HG03439 (cell line): ENCODE measurements around the gene MAST4.
A peak's percentile ranks its signal among the peaks of the same experiment; 100 is the strongest.

Experiments
- ATAC-seq: cut with Tn5 transposase; IDR thresholded peaks from one replicate; pipeline ENCODE4 v1.9.1; 2021; ENCODE audit warnings: mild to moderate bottlenecking, moderate library complexity; ENCODE audit not compliant: unreplicated experiment

The MAST4 gene

DNA sequence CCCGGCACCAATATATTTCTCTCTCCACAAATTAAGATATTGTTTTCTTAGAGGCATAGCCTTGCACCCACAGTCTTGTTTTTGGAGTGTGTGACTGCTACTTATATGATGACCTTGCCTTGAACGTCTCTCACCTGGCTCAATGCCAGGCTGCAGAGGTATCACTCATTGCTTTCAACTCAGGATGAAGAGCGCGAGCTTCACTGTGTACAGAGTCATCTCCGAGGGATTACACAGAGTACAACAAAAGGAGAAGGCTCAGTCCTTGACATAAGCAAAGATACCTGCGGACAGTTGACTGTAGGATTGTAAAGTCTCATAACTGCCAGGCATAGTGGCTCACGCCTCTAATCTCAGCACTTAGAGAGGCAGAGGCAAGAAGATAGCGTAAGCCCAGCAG lies 546.6 kb downstream of the MAST4 start:
- no peak for ATAC-seq

DNA sequence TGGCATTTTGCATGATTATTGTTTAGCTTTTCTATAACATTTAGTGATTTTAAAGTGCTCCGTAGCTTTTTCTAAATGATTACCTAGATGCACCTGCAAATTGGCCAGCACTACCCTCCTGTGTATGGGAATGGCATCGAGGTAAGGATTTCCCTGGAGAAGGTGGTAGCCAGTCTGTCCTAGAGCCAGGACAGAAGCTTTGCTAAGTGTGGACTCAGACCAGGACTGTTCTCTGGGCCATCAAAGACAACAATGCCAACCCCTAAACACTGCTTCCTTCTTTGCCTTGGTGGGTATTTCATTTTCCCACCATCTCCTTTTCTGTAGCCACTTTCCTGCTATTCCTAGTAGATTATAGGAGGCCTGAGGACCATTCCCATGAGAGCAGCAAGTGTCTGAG lies 547.4 kb downstream of the MAST4 start:
- no peak for ATAC-seq

DNA sequence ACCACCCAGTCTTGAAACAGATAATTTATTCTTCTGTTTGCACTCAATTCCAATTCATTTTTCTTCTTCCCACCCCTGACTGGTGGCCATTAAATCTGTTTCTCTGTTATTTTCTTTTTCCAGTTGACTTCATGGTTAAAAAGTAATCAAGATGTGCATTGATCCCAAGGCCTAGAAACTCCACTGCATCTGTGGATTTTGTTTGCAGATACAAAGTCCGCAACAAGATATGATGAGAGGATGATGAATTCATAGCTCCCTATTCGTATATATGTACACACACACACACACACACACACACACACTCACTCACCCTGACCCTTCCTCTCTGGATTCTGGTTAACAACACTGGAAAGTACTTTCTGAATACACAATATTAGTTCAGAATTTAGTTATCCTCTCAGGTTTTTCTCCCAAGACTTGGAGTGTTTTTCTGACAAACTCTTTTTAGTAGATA lies 548.0 kb downstream of the MAST4 start:
- no peak for ATAC-seq

DNA sequence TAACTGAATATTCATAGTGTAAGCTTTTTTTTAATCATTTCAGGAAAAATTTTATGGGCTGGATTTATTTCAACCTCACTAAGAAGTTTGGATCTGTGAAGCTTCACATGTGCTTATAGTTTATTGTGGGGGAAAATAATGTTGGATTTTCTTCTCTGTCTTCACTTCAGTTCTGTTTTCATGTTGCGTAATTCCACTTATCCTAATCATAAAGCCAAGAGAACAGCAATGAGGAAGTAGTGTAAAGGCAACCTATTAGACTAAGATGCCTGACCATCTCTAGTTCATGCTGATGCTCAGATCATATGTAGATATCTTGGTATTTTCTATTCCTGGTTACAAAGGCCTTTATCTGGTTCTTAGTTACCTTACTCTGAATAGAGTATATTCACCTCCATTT lies 550.4 kb downstream of the MAST4 start:
- no peak for ATAC-seq

DNA sequence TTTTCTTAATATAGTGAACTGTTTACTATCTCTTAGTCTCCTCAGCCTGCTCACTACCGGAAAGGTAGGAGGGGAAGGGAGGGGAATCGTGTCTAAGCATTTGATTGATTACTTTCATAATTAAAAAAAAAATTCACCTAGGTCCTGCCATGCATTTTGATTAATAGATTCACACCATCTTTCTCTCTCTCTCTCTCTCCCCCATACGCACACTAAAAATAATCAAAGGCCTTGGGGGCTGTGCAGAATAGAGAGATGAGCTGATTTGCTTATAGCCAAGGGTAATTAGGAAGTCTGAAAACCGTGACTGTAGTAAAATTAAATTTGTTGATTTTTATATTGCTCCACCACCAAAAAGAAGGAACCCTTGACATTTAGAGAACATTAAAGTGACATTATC lies 550.8 kb downstream of the MAST4 start:
- ATAC-seq = no peak

DNA sequence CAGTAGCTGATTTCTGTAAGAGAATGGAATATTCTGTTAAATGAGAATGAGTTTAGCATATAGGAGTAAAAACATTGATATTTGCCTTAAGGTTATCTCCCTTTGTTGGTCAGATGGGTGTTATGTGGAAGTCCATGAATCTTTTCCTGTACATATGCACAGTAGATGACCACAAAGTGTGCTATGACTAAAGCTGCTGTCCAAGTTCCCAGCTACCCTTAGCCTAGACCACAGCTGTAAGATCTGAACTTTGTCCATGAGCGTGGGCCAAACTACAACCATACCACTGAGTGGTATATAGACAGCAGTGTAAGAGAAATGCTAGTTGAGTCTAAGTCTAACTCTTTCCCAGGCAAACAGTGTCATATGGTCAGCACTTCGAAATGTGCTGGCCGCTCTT lies 551.6 kb downstream of the MAST4 start:
- no peak for ATAC-seq

DNA sequence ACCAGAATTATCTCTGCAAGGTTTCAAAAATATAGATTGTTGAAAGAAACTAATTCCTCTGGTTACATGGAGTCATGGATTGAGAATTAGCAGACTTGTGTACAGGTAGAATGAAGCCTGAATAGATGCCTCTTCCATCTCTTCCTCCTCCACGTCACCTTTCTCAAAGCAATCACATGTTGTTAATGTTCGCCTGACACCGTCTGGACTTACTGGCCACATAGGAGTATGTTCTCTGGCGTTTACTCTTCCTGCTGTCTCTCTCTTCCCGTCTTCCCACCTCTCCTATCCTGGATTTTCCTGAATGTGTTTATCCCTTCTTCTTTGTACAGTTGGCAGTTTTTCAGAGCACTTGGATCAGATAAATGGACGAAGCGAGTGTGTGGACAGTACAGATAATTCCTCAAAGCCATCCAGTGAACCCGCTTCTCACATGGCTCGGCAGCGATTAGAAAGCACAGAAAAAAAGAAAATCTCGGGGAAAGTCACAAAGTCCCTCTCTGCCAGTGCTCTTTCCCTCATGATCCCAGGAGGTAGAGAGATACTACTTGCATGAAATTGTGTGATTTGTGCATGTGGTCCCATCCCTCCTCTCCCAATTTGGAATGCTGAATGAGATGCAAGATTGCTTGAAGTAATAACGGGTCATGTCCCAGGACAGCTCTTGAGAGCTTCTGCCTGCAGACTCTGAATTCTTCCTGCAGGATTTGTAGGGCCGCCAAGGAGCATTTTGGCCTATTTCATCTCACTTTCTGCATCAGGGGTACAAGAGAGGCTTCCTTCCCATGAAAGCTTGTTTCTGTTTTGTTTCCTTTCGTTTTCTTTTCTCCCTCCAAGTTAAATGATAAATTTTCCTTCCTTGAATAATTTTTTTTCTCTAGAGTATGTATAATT lies 553.1 kb downstream of the MAST4 start:
- ATAC-seq = no peak

DNA sequence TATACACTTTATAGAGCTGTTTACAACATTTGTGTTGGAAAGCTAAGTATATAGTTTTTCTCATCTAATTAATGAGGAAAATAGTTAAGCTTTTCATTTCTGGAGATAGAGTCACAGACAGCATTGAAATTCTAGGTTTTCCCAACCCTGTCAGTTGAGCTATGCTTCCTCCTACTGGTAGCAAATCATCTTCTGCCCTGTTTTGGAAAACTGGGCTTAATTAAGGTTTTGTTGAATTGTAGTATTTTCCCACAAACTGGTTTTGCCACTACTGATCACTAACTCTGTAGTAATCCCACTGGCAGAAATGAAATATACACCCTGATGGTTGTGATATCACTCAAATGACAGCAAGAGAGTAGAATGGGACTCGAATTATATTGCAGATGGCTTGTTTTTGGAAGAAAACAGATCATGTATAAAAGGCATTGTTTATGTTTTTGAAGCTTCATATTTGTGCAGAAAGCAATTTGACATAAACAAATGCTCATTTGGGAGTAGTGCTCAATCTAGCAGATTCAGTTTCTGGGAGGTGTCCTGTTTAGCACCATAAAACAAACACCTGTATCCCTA lies 553.8 kb downstream of the MAST4 start:
- ATAC-seq = no peak

DNA sequence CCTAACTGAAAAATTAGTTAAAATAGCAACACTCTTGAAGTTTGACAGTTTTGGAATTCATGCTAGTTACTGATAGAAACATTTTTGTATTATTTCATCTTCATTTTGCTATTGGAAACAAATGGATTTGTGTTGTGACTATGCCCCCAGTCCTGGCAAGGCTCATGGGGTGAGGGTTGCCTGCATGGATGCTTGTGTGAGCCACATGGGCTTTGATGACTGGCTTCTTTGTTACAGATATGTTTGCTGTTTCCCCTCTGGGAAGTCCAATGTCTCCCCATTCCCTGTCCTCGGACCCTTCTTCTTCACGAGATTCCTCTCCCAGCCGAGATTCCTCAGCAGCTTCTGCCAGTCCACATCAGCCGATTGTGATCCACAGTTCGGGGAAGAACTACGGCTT lies 556.2 kb downstream of the MAST4 start:
- no peak for ATAC-seq

DNA sequence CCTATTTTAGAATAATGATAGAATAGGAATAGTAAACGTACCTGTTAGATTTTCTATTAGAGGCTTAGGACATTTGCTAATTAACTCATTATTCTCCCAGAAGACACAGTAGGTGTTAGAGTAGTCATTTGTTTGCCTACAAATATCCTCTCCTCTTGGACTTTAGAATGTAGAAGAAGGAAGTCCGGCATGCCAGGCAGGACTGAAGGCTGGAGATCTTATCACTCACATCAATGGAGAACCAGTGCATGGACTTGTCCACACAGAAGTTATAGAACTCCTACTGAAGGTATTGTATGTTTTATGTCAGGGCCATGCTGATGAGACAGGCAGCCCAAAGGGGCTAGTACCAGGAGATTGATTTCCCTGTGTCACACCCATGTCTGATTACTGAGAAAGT lies 557.1 kb downstream of the MAST4 start:
- ATAC-seq = no peak

DNA sequence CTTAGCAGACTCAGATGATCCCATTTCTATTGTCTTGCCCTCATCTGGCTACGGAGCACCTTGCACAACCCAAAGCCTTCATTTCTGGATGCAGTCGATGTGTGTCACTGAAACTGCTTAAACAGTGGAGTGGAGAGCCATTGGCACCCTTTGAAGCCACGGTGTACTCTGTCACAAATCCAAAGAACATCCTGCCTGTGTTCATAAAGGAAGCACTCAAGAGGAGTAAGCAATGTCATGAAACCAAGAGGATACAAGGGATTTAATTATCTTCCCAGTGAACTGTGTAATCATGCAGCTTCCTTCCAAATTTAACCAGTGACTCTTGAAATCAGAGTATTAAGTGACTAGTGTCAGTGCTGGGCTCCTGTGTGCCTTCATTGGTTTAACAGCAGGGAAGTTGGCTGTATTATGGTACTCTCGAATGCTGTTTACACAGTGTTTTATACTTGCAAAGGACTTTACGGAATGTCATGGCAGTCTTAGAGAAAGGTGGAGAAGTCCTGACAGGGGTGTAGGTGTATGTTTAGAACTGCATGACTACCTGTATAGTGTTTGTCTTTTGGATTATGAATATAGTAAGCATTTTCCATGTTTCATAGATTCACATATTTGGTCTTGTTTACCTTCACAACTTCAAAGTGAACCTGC lies 558.5 kb downstream of the MAST4 start:
- ATAC-seq = no peak

DNA sequence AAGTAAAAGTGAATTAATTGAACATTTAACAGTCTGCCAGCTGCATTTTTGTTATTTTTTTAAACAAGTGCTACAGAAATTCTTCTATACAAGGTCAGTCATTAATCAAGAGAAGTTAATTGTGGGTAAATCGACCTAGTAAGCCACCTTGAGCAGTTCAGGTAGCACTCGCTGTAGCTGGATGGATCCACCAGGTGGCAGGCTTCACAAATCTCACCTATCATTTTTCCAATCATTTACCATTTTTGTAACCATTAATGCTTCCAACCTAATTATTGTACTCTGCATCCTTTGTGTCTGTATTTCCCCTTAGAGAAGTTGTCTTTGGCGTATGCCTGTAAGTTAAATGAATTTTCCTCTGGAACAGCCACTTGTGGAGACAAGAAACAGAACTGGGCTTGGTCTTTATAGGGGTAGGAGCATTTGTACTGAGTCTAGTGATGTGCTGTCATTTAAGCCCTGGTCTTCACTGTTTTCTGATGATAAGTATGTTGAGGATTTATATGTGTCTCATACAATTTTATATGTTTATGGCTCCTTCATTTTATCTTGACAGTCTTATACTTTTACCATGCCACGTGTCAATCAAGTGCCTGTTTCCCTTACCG lies 560.9 kb downstream of the MAST4 start:
- no peak for ATAC-seq

DNA sequence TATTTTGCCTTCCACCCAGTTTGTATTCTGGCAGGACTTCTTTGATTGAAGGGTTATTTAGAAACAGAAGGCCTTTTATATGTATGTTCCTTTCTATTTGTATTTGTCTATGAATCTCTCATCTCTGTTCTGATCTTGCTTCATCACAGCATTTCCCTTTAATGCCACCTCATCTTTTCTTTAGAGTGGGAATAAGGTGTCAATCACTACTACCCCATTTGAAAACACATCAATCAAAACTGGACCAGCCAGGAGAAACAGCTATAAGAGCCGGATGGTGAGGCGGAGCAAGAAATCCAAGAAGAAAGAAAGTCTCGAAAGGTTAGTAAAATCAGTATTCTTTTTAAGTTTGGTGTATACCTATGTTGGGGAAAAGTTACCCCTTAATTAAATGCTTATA lies 564.1 kb downstream of the MAST4 start:
- no peak for ATAC-seq

DNA sequence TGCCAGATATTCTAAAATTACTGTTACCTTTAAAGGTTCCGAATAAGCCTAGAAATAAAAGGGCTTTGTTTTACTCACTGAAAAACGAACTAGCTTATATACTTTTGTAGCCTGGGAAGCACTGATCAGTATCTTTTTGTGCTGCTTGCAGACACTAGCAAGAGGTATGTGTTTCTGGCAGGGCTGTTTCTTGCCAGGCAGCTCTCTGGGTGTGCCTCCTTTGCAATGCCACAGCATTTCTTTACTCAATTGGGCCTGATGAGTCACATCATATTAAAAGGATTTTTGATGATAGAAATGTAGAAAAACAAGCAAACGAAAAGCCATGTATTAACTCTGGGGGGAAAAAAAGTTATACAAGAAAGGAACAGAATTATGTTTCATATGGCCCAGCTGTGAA lies 564.8 kb downstream of the MAST4 start:
- no peak for ATAC-seq

DNA sequence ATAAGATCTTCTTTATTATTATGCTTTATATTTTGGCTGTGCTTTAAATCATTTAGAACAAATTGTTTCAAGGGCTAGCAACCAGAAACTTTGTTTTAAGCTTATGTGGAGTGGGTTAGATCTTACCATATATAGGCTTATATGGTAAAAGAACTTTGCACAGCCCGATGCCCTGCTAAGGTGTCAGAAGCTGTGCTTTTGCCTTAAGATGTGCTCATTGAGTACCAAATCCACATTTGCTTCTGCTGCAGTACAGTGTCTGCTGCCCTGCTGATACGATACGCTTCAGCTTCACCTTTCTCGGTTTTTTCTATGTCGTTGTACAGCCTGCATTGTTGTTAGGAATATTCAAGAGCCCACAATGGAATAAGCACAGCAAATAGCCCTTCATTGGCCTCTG lies 565.6 kb downstream of the MAST4 start:
- no peak for ATAC-seq

DNA sequence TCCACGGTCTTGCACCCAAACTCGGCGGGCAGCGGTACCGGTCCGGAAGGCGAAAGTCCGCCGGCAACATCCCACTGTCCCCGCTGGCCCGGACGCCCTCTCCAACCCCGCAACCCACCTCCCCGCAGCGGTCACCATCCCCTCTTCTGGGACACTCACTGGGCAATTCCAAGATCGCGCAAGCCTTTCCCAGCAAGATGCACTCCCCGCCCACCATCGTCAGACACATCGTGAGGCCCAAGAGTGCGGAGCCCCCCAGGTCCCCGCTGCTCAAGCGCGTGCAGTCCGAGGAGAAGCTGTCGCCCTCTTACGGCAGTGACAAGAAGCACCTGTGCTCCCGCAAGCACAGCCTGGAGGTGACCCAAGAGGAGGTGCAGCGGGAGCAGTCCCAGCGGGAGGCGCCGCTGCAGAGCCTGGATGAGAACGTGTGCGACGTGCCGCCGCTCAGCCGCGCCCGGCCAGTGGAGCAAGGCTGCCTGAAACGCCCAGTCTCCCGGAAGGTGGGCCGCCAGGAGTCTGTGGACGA lies 567.1 kb downstream of the MAST4 start:
- ATAC-seq = no peak

DNA sequence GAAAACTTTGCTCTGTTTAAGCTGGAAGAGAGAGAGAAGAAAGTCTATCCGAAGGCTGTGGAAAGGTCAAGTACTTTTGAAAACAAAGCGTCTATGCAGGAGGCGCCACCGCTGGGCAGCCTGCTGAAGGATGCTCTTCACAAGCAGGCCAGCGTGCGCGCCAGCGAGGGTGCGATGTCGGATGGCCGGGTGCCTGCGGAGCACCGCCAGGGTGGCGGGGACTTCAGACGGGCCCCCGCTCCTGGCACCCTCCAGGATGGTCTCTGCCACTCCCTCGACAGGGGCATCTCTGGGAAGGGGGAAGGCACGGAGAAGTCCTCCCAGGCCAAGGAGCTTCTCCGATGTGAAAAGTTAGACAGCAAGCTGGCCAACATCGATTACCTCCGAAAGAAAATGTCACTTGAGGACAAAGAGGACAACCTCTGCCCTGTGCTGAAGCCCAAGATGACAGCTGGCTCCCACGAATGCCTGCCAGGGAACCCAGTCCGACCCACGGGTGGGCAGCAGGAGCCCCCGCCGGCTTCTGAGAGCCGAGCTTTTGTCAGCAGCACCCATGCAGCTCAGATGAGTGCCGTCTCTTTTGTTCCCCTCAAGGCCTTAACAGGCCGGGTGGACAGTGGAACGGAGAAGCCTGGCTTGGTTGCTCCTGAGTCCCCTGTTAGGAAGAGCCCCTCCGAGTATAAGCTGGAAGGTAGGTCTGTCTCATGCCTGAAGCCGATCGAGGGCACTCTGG lies 567.8 kb downstream of the MAST4 start:
- no peak for ATAC-seq

DNA sequence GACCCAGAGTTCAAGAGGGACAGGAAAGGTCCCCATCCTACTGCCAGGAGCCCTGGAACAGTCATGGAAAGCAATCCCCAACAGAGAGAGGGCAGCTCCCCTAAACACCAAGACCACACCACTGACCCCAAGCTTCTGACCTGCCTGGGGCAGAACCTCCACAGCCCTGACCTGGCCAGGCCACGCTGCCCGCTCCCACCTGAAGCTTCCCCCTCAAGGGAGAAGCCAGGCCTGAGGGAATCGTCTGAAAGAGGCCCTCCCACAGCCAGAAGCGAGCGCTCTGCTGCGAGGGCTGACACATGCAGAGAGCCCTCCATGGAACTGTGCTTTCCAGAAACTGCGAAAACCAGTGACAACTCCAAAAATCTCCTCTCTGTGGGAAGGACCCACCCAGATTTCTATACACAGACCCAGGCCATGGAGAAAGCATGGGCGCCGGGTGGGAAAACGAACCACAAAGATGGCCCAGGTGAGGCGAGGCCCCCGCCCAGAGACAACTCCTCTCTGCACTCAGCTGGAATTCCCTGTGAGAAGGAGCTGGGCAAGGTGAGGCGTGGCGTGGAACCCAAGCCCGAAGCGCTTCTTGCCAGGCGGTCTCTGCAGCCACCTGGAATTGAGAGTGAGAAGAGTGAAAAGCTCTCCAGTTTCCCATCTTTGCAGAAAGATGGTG lies 568.8 kb downstream of the MAST4 start:
- no peak for ATAC-seq

DNA sequence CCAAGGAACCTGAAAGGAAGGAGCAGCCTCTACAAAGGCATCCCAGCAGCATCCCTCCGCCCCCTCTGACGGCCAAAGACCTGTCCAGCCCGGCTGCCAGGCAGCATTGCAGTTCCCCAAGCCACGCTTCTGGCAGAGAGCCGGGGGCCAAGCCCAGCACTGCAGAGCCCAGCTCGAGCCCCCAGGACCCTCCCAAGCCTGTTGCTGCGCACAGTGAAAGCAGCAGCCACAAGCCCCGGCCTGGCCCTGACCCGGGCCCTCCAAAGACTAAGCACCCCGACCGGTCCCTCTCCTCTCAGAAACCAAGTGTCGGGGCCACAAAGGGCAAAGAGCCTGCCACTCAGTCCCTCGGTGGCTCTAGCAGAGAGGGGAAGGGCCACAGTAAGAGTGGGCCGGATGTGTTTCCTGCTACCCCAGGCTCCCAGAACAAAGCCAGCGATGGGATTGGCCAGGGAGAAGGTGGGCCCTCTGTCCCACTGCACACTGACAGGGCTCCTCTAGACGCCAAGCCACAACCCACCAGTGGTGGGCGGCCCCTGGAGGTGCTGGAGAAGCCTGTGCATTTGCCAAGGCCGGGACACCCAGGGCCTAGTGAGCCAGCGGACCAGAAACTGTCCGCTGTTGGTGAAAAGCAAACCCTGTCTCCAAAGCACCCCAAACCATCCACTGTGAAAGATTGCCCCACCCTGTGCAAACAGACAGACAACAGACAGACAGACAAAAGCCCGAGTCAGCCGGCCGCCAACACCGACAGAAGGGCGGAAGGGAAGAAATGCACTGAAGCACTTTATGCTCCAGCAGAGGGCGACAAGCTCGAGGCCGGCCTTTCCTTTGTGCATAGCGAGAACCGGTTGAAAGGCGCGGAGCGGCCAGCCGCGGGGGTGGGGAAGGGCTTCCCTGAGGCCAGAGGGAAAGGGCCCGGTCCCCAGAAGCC lies 569.6 kb downstream of the MAST4 start:
- ATAC-seq = peak; percentile 92
